IMR-90 (cell line): ENCODE data around the gene FMN2. TPM values are rescaled to one million over a fixed set of nuclear protein-coding genes. Genes with fewer than 3 reads are reported as not detected.
A peak's percentile ranks its signal among the peaks of the same experiment; 100 is the strongest.

Experiments
- ATAC-seq: fragments of 200-7000 bp; cut with Tn5 transposase; 2 replicates; pipeline ENCODE4 v1.9.1; 2020; ENCODE audit warnings: low read depth, mild to moderate bottlenecking, moderate library complexity
- BruUV-seq: library from RNA; stranded (reverse); fragments of 400-500 nt; replicated peaks from 2 replicates; lab custom pipeline; 2021; lab: Mats Ljungman, UMichigan
- CTCF ChIA-PET: fragments of 300-600 bp; formaldehyde crosslinking; extraction: SDS; loops from one replicate; lab custom pipeline; 2021; ENCODE audit warnings: antibody characterized with exemption; lab: Yijun Ruan, JAX
- POLR2A ChIA-PET: fragments of 300-600 bp; sonication (Branson Sonifier 250); formaldehyde crosslinking; loops from one replicate; lab custom pipeline; 2022; ENCODE audit warnings: antibody characterized with exemption; ENCODE audit not compliant: unreplicated experiment; lab: Charles Lee
- DNase-seq: peaks from one replicate; pipeline ENCODE4 v3.0.0; 2013
- H2AFZ ChIP-seq: replicated peaks from 2 replicates; pipeline ENCODE3; 2013; ENCODE audit warnings: low read length, mild to moderate bottlenecking; ENCODE audit not compliant: poor library complexity
- H2AK5ac ChIP-seq: 2 replicates; pipeline ENCODE4 v1.6.1; 2013; ENCODE audit warnings: low read depth, low read length, inconsistent platforms
- H2AK9ac ChIP-seq: replicated peaks from 2 replicates; pipeline ENCODE3; 2013; ENCODE audit warnings: mild to moderate bottlenecking, low read depth, low read length, moderate library complexity; ENCODE audit not compliant: poor library complexity
- H2BK120ac ChIP-seq: 2 replicates; pipeline ENCODE4 v1.6.1; 2013; ENCODE audit warnings: low read depth, low read length, inconsistent platforms
- H2BK15ac ChIP-seq: 3 replicates; pipeline ENCODE4 v1.6.1; 2013; ENCODE audit warnings: low read depth, low read length, inconsistent platforms
- H2BK20ac ChIP-seq: 2 replicates; pipeline ENCODE4 v1.6.1; 2013; ENCODE audit warnings: low read depth, mild to moderate bottlenecking, inconsistent platforms, low read length, moderate library complexity
- H2BK5ac ChIP-seq: 2 replicates; pipeline ENCODE4 v1.6.1; 2013; ENCODE audit warnings: mild to moderate bottlenecking, low read depth, low read length, inconsistent platforms; ENCODE audit not compliant: poor library complexity, severe bottlenecking
- H3K14ac ChIP-seq: replicated peaks from 2 replicates; pipeline ENCODE4 v1.6.1; 2013; ENCODE audit warnings: low read depth, low read length, inconsistent platforms
- H3K18ac ChIP-seq: 2 replicates; pipeline ENCODE4 v1.6.1; 2013; ENCODE audit warnings: low read depth, low read length, control low read depth
- H3K23ac ChIP-seq: 2 replicates; pipeline ENCODE4 v1.6.1; 2013; ENCODE audit warnings: low read depth, low read length, inconsistent platforms
- H3K27ac ChIP-seq: 2 replicates; pipeline ENCODE4 v1.5.1; 2013; ENCODE audit warnings: mild to moderate bottlenecking, control low read depth, low read length; ENCODE audit not compliant: insufficient read depth
- H3K27me3 ChIP-seq: 2 replicates; pipeline ENCODE4 v1.6.1; 2013; ENCODE audit warnings: low read length; ENCODE audit not compliant: control insufficient read depth, insufficient read depth
- H3K36me3 ChIP-seq: 2 replicates; pipeline ENCODE4 v1.6.1; 2013; ENCODE audit warnings: low read length, mixed read lengths; ENCODE audit not compliant: control insufficient read depth, insufficient read depth
- H3K4ac ChIP-seq: 2 replicates; pipeline ENCODE4 v1.6.1; 2013; ENCODE audit warnings: low read depth, low read length, inconsistent platforms
- H3K4me1 ChIP-seq: 2 replicates; pipeline ENCODE4 v1.6.1; 2013; ENCODE audit warnings: low read length, mixed read lengths; ENCODE audit not compliant: control insufficient read depth, insufficient read depth
- H3K4me2 ChIP-seq: 2 replicates; pipeline ENCODE4 v1.6.1; 2013; ENCODE audit warnings: low read depth, mild to moderate bottlenecking, control low read depth, low read length, moderate library complexity
- H3K4me3 ChIP-seq: 2 replicates; pipeline ENCODE4 v1.5.1; 2013; ENCODE audit warnings: low read depth, mild to moderate bottlenecking, control low read depth, low read length, moderate library complexity; ENCODE audit not compliant: insufficient read depth
- H3K56ac ChIP-seq: 2 replicates; pipeline ENCODE4 v1.6.1; 2013; ENCODE audit warnings: low read length, inconsistent platforms; ENCODE audit not compliant: insufficient read depth; ENCODE audit errors: extremely low read depth
- H3K79me1 ChIP-seq, 2 experiments: 2 replicates each; pipeline ENCODE4 v1.6.1; 2013; ENCODE audit warnings: low read length in 2 of 2, inconsistent platforms in 1 of 2, low read depth in 1 of 2
- H3K9ac ChIP-seq: 2 replicates; pipeline ENCODE4 v1.6.1; 2013; ENCODE audit warnings: low read depth, low read length, control low read depth
- H3K9me1 ChIP-seq: 2 replicates; pipeline ENCODE4 v1.6.1; 2013; ENCODE audit warnings: low read length, inconsistent platforms; ENCODE audit not compliant: insufficient read depth
- H3K9me3 ChIP-seq: 2 replicates; pipeline ENCODE4 v1.6.1; 2013; ENCODE audit warnings: low read length; ENCODE audit not compliant: control insufficient read depth, insufficient read depth
- H4K20me1 ChIP-seq: 2 replicates; pipeline ENCODE4 v1.6.1; 2013; ENCODE audit warnings: low read length, inconsistent platforms; ENCODE audit not compliant: insufficient read depth
- H4K5ac ChIP-seq: 2 replicates; pipeline ENCODE4 v1.6.1; 2013; ENCODE audit warnings: mild to moderate bottlenecking, low read depth, low read length, control low read depth
- H4K8ac ChIP-seq, 2 experiments: 2 replicates each; pipeline ENCODE4 v1.6.1; 2013; ENCODE audit warnings: low read depth in 2 of 2, low read length in 2 of 2, control low read depth in 1 of 2, inconsistent platforms in 1 of 2
- H4K91ac ChIP-seq: 2 replicates; pipeline ENCODE4 v1.6.1; 2013; ENCODE audit warnings: low read depth, low read length, inconsistent platforms; ENCODE audit not compliant: insufficient read depth
- CEBPB ChIP-seq: IDR thresholded peaks from 2 replicates; pipeline ENCODE4 v1.6.1; 2012; ENCODE audit warnings: low read depth, low read length, improper control_type of control experiment
- NFE2L2 ChIP-seq: fragments of 150-350 bp; IDR thresholded peaks from 2 replicates; pipeline ENCODE4 v1.6.1; 2016; ENCODE audit warnings: low read depth, mild to moderate bottlenecking, low read length
- WGBS, 2 experiments: methylation state at CpG; one replicate each; pipeline versions ENCODE4 v1.1.5 to v1.1.7; 2013; ENCODE audit warnings: missing lambda C conversion rate in 2 of 2; ENCODE audit not compliant: insufficient read length in 1 of 2; ENCODE audit errors: extremely low coverage in 2 of 2; 5-methylcytosine and 5-hydroxymethylcytosine counted together
- dilution Hi-C: fragments of 300-500 bp; cut with HindIII; formaldehyde crosslinking; loops from one replicate; pipeline ENCODE4 v1.14.3; 2018; ENCODE audit warnings: low sequenced_read_pairs; ENCODE audit not compliant: unreplicated experiment
- in situ Hi-C: fragments of 300-500 bp; cut with MboI; formaldehyde crosslinking; loops from 3 replicates; pipeline ENCODE4 v1.14.3; 2019; ENCODE audit warnings: low sequenced_read_pairs, inconsistent platforms, mixed read lengths
- intact Hi-C: fragments of 100-400 bp; cut with micrococcal nuclease; formaldehyde crosslinking; loops from 2 replicates; pipeline ENCODE4 v1.10.0; 2022
- polyA plus RNA-seq, 3 experiments: library from polyadenylated mRNA; depleted of rRNA; stranded (reverse); fragments of >200 nt; gene quantifications; 2 replicates each; pipeline ENCODE4 v1.2.3, GENCODE V29; 2012; ENCODE audit warnings: low replicate concordance in 1 of 3
- total RNA-seq: library from RNA; depleted of rRNA; stranded (reverse); fragments of >200 nt; gene quantifications from 2 replicates; pipeline ENCODE4 v1.2.3, GENCODE V29; 2012

The FMN2 gene
- total and polyA plus RNA-seq, 2 of the 4 experiments (the other 2 are of a cell fraction) = 29.0 to 35.8 TPM

- Histone ChIP-seq H3K9me1 (peaks cover 8% of the 10 kb centered on the region), H3K4ac (no peak overlapping the region), H2BK20ac (no peak overlapping the region), H4K91ac (no peak overlapping the region), H4K8ac (no peak overlapping the region), H3K56ac (no peak overlapping the region), H3K36me3 (no peaks in the 10 kb centered on the region), H3K23ac (no peak overlapping the region), H3K27ac (no peak overlapping the region), H2AFZ (no peak overlapping the region), H2AK5ac (no peak overlapping the region), H3K4me1 (peaks cover 10% of the 10 kb centered on the region), H3K9ac (no peak overlapping the region), H3K9me3 (no peaks in the 10 kb centered on the region), H2BK5ac (no peak overlapping the region), H3K4me3 (no peak overlapping the region), H4K20me1 (peaks cover 48% of the 10 kb centered on the region; the same call in 1 of the 2 replicates), H4K5ac (no peak overlapping the region), H3K14ac (peak overlapping the region; percentile 40), H2AK9ac (no peak overlapping the region), H3K4me2 (no peak overlapping the region), H3K18ac (no peak overlapping the region), H3K79me1 (peaks cover 16 to 48% of the 10 kb centered on the region in 2 experiments), H2BK15ac (no peak overlapping the region), H3K27me3 (no peaks in the 10 kb centered on the region; the same call in 1 of the 2 replicates), H2BK120ac (no peak overlapping the region)
- CTCF ChIA-PET = no interaction called here
- intact Hi-C loops = no loop called here
- dilution Hi-C loops = no loop called here
- POLR2A ChIA-PET = no interaction called here
- BruUV-seq = no TSS peak
- WGBS, 2 experiments = 100% methylated on average over 2 of the region's 5 CpGs; no CpG with 5 or more reads in 1 of the 2 experiments
- ATAC-seq (no peak), DNase-seq (no peak)
- in situ Hi-C loops = no loop called here
- TF ChIP-seq NFE2L2 = no peak
- TF ChIP-seq CEBPB = peak; percentile 57
Observed at GRCh38 chr1:240109920-240110636, 18.4 kb downstream of the FMN2 start.
